Measurements from ENCODE around the gene SLAIN1.

- TF ChIP-seq CTCF (IDR thresholded peaks at IDR 0.05) (no peak), EZH2 (IDR thresholded peaks at IDR 0.05; ENCODE audit: borderline replicate concordance, insufficient read depth, low read depth, low read length, poor library complexity, severe bottlenecking) (no peak)
These were observed 76.7 kb downstream of the SLAIN1 start for GRCh38 chr13:77774181-77774580.
